ENCODE results near the gene FCHO1. TPM values are rescaled to one million over a fixed set of nuclear protein-coding genes. Genes with fewer than 3 reads are reported as not detected.

FCHO1 gene
- total RNA-seq, 1 donor from 2014 or later, result 7.4 TPM

- Histone ChIP-seq H3K4me3 (peak overlapping the region; percentile 57), H3K27ac (no peak overlapping the region), H3K27me3 (no peaks in the 10 kb centered on the region), H3K4me1 (peaks cover 11% of the 10 kb centered on the region), H3K9me3 (no peaks in the 10 kb centered on the region), H3K36me3 (no peaks in the 10 kb centered on the region)
- ATAC-seq (peak; percentile 99), DNase-seq (peak; percentile 95)
- no peak for TF ChIP-seq CTCF (IDR thresholded peaks at IDR 0.05)
- intact Hi-C loops (cut with DNase I), result no loop called here
Measured at GRCh38 chr19:17747205-17748098, 3.8 kb upstream of the FCHO1 start.

- intact Hi-C loops (cut with DNase I), result no loop called here
- no peak for ATAC-seq
- H3K36me3 ChIP-seq, result no peaks in the 10 kb centered on the region
- TF ChIP-seq CTCF (IDR thresholded peaks at IDR 0.05), result no peak
- H3K27me3 ChIP-seq, result no peaks in the 10 kb centered on the region
- DNase-seq, result no peak
- H3K9me3 ChIP-seq, result no peaks in the 10 kb centered on the region
- H3K4me3 ChIP-seq, result no peak overlapping the region
- no peak overlapping the region for H3K27ac ChIP-seq
- H3K4me1 ChIP-seq, result peaks cover 11% of the 10 kb centered on the region
Measured at GRCh38 chr19:17748884-17749638, 2.2 kb upstream of the FCHO1 start.

GRCh38 chr19:17749912-17750317 lies 1.4 kb upstream of the FCHO1 start:
- intact Hi-C loops (cut with DNase I), result no loop called here
- no peak for ATAC-seq
- DNase-seq, result no peak

GRCh38 chr19:17751912-17752273 lies 616 bp downstream of the FCHO1 start:
- intact Hi-C loops (cut with DNase I), result no loop called here
- Histone ChIP-seq H3K27me3 (no peaks in the 10 kb centered on the region), H3K27ac (peak overlapping the region; percentile 58), H3K4me3 (peak overlapping the region; percentile 37), H3K36me3 (no peaks in the 10 kb centered on the region), H3K9me3 (no peaks in the 10 kb centered on the region), H3K4me1 (peaks cover 10% of the 10 kb centered on the region)
- DNase-seq (no peak), ATAC-seq (no peak)
- TF ChIP-seq CTCF (IDR thresholded peaks at IDR 0.05), result no peak

More at GRCh38 chr19:17749912-17750317, 1.4 kb upstream of the FCHO1 start:
- H3K9me3 ChIP-seq, result no peaks in the 10 kb centered on the region
- no peak overlapping the region for H3K4me3 ChIP-seq
- peaks cover 11% of the 10 kb centered on the region for H3K4me1 ChIP-seq
- TF ChIP-seq CTCF (IDR thresholded peaks at IDR 0.05), result no peak
- no peaks in the 10 kb centered on the region for H3K27me3 ChIP-seq
- H3K27ac ChIP-seq, result peak overlapping the region; percentile 17
- H3K36me3 ChIP-seq, result no peaks in the 10 kb centered on the region

- H3K9me3 ChIP-seq, result no peaks in the 10 kb centered on the region
- H3K4me3 ChIP-seq, result no peak overlapping the region
- intact Hi-C loops (cut with DNase I), result no loop called here
- no peaks in the 10 kb centered on the region for H3K36me3 ChIP-seq
- ATAC-seq (no peak), DNase-seq (no peak)
- no peak overlapping the region for H3K27ac ChIP-seq
- peaks cover 5% of the 10 kb centered on the region for H3K4me1 ChIP-seq
- H3K27me3 ChIP-seq, result no peaks in the 10 kb centered on the region
- TF ChIP-seq CTCF (IDR thresholded peaks at IDR 0.05), result no peak
Measured at GRCh38 chr19:17752865-17753639, 1.8 kb downstream of the FCHO1 start.

Measured in upper lobe of right lung (tissue), 1 donor.